ENCODE results near the gene ALG9. TPM values are rescaled to one million over a fixed set of nuclear protein-coding genes. Genes with fewer than 3 reads are reported as not detected.

ALG9 gene
- polyA plus RNA-seq, 1 donor (not counting 4 experiments of a cell fraction or from before 2014, with no cell fraction given), result 27.2 TPM

DNA sequence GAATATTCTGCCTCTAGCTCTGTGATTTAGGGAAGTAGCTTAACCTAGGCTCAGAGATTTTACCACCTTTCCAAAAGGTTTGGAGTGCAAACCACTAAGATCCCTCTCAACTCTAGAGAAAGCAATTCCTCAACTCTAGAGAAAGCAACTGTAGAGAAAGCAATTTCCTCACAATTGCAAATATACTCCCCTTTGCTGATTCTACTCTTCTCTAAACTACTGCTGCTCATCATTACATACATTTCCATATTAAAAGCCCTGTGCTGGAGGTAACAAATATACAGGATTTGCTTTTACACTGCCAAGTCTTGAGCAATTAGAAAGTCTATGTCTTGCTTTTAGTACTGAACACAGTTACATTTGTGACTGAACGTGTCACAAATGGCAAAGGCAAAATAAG lies 48.2 kb downstream of the ALG9 start:
- H3K9me1 ChIP-seq (ENCODE audit: control insufficient read depth, extremely low read depth, insufficient read depth, low read length), result no peaks in the 10 kb centered on the region
- no peak overlapping the region for H3K9ac ChIP-seq (ENCODE audit: control insufficient read depth, extremely low read depth, insufficient read depth, low read length)
- no peaks in the 10 kb centered on the region for H3K9me3 ChIP-seq (ENCODE audit: control insufficient read depth, low read depth, low read length)
- H3K79me2 ChIP-seq (ENCODE audit: control insufficient read depth, insufficient read depth, low read length), result no peaks in the 10 kb centered on the region
- no peaks in the 10 kb centered on the region for H3K27me3 ChIP-seq (ENCODE audit: control insufficient read depth, extremely low read depth, insufficient read depth, low read length)
- TF ChIP-seq, protein P1, sequence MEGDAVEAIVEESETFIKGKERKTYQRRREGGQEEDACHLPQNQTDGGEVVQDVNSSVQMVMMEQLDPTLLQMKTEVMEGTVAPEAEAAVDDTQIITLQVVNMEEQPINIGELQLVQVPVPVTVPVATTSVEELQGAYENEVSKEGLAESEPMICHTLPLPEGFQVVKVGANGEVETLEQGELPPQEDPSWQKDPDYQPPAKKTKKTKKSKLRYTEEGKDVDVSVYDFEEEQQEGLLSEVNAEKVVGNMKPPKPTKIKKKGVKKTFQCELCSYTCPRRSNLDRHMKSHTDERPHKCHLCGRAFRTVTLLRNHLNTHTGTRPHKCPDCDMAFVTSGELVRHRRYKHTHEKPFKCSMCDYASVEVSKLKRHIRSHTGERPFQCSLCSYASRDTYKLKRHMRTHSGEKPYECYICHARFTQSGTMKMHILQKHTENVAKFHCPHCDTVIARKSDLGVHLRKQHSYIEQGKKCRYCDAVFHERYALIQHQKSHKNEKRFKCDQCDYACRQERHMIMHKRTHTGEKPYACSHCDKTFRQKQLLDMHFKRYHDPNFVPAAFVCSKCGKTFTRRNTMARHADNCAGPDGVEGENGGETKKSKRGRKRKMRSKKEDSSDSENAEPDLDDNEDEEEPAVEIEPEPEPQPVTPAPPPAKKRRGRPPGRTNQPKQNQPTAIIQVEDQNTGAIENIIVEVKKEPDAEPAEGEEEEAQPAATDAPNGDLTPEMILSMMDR (optimal IDR thresholded peaks at IDR 0.05 in 1 of 3, IDR thresholded peaks at IDR 0.05 in 1 of 3, conservative IDR thresholded peaks at IDR 0.05 in 1 of 3; ENCODE audit: extremely low read depth in 1 of 3, insufficient read depth in 2 of 3, low read length in 3 of 3), result no peak
- no peak for TF ChIP-seq EZH2 (IDR thresholded peaks at IDR 0.05; ENCODE audit: low read length)
- no peaks in the 10 kb centered on the region for H3K4me1 ChIP-seq (ENCODE audit: control insufficient read depth, extremely low read depth, insufficient read depth, low read length)
- no peaks in the 10 kb centered on the region for H3K36me3 ChIP-seq (ENCODE audit: control insufficient read depth in 2 of 2, extremely low read depth in 1 of 2, insufficient read depth in 2 of 2, low read length in 2 of 2)
- H4K20me1 ChIP-seq (ENCODE audit: control insufficient read depth, extremely low read depth, insufficient read depth, low read length), result no peaks in the 10 kb centered on the region
- dilution Hi-C loops (cut with MboI; ENCODE audit: extremely low pct_ligation_motif_present, low sequenced_read_pairs), result no loop called here
- H3K4me3 ChIP-seq (ENCODE audit: control insufficient read depth in 2 of 3, extremely low read depth in 1 of 3, insufficient read depth in 2 of 3, low read depth in 1 of 3, low read length in 3 of 3), result no peak overlapping the region
- no peak overlapping the region for H3K4me2 ChIP-seq (ENCODE audit: control insufficient read depth, extremely low read depth, insufficient read depth, low read depth, low read length)
- DNase-seq (ENCODE audit: low read depth, low spot score), result no peak
- no peak overlapping the region for H3K27ac ChIP-seq (ENCODE audit: control insufficient read depth, insufficient read depth, low read length)
- no peak overlapping the region for H2AFZ ChIP-seq (ENCODE audit: control insufficient read depth, low read length)
- no peak for FAIRE-seq

DNA sequence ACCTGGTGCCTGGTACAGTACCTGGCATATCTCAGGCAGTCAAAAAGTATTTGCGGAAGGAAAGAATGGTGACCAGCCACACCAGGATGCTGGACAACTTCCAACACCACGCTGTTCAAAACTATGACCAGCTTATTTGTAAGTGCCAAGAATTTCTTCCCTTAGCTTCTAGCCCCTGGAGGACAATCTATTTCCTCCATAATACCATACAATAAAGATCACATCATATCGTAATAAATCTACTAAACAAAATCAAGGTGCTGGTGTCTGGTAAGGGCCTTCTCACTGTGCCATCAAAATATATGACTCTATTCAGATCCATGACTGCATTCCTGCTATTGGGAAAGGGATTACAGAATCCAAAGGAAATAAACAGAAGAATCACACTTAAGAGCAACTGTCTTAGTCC lies 51.5 kb downstream of the ALG9 start:
- no peak overlapping the region for H3K27ac ChIP-seq (ENCODE audit: control insufficient read depth, insufficient read depth, low read length)
- H3K4me1 ChIP-seq (ENCODE audit: control insufficient read depth, extremely low read depth, insufficient read depth, low read length), result no peaks in the 10 kb centered on the region
- H3K9ac ChIP-seq (ENCODE audit: control insufficient read depth, extremely low read depth, insufficient read depth, low read length), result no peak overlapping the region

More for the DNA sequence above, 51.5 kb downstream of the ALG9 start:
- H3K4me2 ChIP-seq (ENCODE audit: control insufficient read depth, extremely low read depth, insufficient read depth, low read depth, low read length), result no peak overlapping the region
- no peak for FAIRE-seq
- no peaks in the 10 kb centered on the region for H3K36me3 ChIP-seq (ENCODE audit: control insufficient read depth in 2 of 2, extremely low read depth in 1 of 2, insufficient read depth in 2 of 2, low read length in 2 of 2)
- H3K9me1 ChIP-seq (ENCODE audit: control insufficient read depth, extremely low read depth, insufficient read depth, low read length), result no peaks in the 10 kb centered on the region
- no peak overlapping the region for H3K4me3 ChIP-seq (ENCODE audit: control insufficient read depth in 2 of 3, extremely low read depth in 1 of 3, insufficient read depth in 2 of 3, low read depth in 1 of 3, low read length in 3 of 3)
- no peaks in the 10 kb centered on the region for H3K27me3 ChIP-seq (ENCODE audit: control insufficient read depth, extremely low read depth, insufficient read depth, low read length)
- DNase-seq (ENCODE audit: low read depth, low spot score), result no peak
- no peak for TF ChIP-seq EZH2 (IDR thresholded peaks at IDR 0.05; ENCODE audit: low read length)
- TF ChIP-seq, protein P1 (optimal IDR thresholded peaks at IDR 0.05 in 1 of 3, IDR thresholded peaks at IDR 0.05 in 1 of 3, conservative IDR thresholded peaks at IDR 0.05 in 1 of 3; ENCODE audit: extremely low read depth in 1 of 3, insufficient read depth in 2 of 3, low read length in 3 of 3), result no peak
- H3K79me2 ChIP-seq (ENCODE audit: control insufficient read depth, insufficient read depth, low read length), result no peaks in the 10 kb centered on the region
- H3K9me3 ChIP-seq (ENCODE audit: control insufficient read depth, low read depth, low read length), result no peaks in the 10 kb centered on the region
- no peak overlapping the region for H2AFZ ChIP-seq (ENCODE audit: control insufficient read depth, low read length)
- dilution Hi-C loops (cut with MboI; ENCODE audit: extremely low pct_ligation_motif_present, low sequenced_read_pairs), result no loop called here
- no peaks in the 10 kb centered on the region for H4K20me1 ChIP-seq (ENCODE audit: control insufficient read depth, extremely low read depth, insufficient read depth, low read length)
